Measurements from ENCODE around the gene CDK17.

CDK17 gene

DNA sequence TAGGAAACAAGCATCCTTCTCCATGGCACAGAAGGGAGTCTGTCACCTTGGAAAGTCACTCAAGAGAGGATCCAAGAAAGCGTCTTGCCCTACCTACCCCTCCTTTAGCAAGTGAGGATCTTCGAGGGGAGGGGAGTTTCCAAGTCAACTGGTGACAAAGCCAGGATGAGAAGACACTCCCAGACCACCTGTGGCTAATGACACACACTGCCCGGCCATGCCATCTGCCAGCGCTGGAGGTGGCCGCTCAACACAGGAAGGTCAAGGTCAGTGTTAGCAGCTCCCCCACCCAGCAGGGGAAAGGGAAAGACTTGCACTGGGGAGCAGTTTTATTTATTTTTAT lies 164.8 kb downstream of the CDK17 start:
- no peak for DNase-seq

DNA sequence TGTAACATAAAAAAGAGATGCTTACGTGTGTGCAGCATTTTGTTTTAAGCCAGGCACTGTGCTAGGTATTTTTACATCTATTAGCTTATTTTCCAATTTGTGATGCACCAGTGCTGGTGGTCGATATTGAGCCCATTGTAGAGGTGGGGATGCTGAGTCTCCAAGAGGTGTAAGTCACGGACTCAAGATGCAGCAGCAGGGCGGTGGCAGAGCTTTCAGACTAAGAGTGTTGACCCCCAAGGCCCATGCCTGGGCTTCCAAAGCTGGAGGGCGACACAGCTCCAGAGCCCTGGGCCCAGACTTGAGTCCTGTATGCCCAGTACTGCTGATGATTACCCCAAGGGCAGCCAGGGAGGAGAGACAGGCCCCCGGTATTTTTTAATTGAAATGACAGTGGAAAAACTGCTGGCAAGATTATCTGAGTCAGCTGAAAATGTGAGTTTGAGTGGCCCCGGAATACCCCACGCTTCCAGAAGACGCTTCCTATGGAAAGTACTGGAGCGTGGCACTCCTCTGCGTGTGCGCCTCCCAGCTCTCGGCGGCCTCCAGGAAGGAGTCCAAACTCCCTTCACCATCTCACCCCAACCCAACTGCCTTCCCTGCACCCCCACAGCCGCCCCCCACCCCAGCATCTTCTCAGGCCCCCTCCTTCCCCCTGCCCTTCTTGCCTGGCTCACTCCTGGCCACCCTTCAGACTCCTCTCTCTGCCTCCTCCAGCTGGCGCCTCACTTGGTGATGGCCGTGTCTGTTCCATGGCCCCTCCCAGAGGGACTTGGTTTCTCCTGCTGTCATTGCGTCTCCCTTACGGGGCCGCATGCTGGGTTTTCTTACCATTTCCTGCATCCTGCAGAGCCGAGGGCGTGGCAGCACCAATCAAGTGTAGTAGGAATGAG lies 165.4 kb downstream of the CDK17 start:
- no peak for DNase-seq

DNA sequence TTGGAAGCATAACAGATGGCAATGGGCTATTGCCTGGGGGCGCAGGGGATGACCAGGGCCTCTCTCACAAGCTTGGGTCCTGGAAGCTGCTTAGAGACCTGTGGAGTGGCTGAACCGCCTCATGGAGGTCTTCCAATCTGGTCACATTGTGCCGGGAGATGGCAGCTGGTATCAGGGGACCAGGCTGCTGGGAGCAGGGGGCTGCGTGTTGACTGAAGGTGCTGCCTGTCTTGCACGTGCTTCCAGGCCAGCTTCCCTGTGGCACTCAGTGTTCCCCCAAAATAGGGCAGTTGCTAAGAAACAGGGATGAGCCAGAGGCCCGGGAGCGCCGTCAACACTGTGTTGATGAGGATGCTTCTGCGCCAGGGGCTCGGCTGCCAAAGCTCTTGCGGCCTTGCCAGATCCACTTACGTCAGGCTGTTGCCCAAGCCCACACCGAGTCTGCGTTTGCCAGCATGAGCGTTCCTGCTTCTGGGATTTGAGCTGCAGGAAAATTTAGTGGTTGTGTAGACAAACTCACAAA lies 166.2 kb downstream of the CDK17 start:
- peak; percentile 72 for DNase-seq

DNA sequence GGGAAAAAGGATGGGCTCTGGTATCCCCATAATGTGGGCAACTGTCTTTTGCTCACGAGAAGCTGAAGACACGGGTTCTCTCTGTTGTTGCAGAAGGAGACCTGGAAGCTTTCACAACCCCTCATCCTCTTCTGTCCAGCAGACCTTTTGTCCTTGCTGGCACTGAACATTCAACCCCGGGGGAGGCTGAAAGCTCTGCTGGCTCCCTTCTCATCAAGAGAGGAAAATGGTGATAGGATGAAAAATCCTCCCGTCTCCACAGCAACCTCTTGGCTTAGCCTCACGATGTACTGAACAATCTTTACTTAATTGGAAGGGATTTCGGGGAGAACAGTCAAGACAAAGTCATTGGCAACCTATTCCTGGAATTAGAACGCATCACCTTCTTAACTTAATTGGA lies 167.1 kb downstream of the CDK17 start:
- no peak for DNase-seq

- DNase-seq, result no peak
Observed at GRCh38 chr12:96230646-96231045, 169.6 kb downstream of the CDK17 start.

GRCh38 chr12:96228566-96229248 lies 171.5 kb downstream of the CDK17 start:
- no peak for DNase-seq

All from eye (tissue), 1 donor.